Stimulated activated CD4-positive, alpha-beta T cell treated with anti-CD3 and anti-CD28 coated beads, Interleukin-2, amount 100 ng/mL, for 24 hours (primary cell): ENCODE data around the gene SERPINB1.
A peak's percentile ranks its signal among the peaks of the same experiment; 100 is the strongest.
"Not testable (repeated sequence)": the region's sequence is repeated elsewhere in the genome, so short reads cannot be mapped to it uniquely, and the experiment has no call there.

ENCODE experiments used
- DNase-seq, 2 donors: peaks; one replicate each; pipeline ENCODE4 v3.0.0-alpha.2; 2020

SERPINB1 gene

DNA sequence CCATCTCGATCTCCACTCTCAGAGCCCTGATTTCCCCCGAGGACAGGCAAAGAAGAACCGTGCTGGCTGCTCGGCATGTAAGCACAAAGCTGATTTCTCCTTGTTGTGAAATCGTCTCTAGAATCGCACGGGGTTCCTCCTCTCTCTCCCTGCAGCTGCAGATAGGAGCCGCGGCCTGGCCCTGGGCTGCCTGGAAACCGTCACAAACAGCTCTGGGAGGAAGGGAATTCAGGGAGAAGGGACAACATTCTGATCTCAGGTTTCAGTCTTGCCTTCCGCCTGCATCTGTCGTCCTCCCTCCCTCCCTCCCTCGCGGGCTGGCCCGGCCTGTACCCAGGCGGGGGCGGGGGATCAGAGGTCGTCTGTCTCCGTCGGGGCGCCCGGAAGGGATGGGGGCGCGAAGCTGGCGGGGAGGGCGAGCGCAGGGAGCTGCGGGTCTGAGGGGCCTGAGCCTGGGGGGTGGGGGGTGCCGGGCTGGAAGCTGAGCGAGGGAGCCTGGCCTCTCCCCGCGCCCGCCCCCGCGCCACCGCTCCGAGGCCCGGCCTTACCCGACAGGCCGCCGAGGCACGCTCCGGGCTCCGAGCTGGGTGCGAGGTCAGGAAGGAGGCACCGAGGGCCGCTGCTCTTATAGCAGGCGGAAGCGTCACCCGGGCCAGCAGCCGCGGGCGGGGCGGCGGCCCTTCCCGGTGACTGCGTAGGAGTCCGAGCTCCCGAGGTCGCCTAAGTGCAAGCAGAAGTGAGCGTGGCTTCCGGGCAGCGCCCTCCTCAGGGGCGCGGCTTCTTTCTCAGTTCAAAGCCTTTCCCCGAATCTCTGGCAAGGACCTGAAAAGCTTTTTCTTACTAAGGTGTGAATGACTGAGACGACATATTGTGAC is at the start of gene SERPINB1:
Gene SERPINB1, minus strand, starts transcription at position 600 of the 875 bp plus-strand sequence. CDS start 1,277 bp downstream, outside the sequence.
- DNase-seq = peak; percentile 75 to 88

DNA sequence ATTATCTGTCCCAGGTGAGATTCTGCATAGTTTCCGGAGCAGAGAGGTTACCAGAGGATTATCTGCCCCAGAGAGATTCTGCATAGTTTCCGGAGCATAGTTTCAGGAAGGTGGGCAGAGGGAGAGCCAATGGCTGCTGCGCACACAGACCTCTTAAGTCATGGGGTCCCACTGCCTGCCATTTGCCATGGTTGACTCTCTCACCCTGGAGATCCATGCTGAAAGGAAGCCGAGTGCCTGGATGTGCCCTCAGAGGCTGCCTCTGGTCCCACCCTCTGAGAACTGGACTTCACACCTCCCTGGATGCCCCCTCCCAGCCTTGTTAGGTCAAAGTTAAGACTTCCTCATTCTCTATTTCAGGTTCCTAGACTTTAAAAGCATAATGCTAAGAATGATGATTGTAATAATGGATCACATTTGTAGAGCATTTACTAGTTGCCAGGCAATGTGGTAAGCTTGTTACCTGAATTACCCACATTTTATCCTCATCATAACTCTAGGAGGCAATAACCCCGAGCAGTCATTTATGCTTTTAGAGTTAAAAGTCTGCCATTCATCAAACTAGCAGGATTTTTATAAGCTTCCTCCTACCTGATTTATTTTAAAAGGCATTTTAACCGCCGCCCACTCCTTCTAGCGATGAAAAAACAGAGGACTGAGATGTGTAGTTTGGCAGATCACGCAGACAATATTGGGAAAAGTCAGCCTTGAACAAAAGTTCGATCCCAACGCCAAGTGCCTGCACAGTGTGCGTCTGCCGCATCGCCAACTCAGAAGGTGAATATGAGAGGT is 49.5 kb upstream of the SERPINB1 start:
- no peak for DNase-seq

DNA sequence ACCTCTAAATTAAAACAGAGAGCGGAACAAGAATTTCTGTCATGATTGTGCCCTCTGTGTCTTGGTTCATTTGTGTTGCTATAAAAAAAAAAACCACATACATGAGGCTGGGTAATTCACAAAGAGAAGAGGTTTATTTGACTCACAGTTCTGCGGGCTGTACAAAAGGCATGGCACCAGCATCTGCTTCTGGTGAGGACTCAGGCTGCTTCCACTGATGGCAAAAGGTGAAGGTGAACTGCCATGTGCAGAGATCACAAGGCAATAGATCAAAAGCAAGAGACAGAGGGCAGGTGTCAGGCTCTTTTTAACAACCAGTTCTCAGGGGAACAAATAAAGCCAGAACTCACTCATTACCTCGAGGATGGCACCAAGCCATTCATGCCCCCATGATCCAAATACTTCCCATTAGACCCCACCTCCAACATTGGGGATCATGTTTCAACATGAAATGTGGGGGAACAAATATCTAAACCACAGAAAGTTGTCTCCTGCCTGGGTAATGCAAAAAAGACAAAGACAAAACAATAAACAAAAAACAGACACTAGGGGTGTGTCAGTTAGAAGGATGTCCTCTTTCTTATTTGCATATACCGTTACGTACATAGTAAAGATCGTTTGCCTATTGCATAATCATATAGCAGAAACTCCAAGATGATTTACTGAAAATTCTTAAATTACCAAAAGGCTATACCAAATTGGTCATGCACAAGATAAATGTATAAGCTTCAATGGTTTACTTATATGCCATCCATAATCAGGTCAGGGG is 44.5 kb upstream of the SERPINB1 start:
- DNase-seq = no peak

DNA sequence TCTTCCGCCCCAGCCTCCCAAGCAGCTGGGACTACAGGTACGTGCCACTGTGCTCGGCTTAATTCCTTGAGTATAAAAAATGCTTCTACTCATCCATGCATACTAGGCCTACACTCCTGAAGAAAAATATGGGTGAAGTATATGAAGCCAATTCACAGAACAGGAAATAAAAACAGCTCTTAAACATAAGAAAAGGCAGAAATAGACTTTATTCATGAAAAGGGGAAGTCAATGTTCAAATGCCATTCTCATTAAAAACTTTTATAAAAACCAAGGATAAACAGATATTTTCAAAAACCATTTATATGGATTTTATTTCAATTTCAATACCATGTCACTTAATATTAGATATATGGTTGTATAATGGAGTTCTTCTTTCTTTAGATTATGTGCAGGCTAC is 43.1 kb upstream of the SERPINB1 start:
- DNase-seq = no peak

DNA sequence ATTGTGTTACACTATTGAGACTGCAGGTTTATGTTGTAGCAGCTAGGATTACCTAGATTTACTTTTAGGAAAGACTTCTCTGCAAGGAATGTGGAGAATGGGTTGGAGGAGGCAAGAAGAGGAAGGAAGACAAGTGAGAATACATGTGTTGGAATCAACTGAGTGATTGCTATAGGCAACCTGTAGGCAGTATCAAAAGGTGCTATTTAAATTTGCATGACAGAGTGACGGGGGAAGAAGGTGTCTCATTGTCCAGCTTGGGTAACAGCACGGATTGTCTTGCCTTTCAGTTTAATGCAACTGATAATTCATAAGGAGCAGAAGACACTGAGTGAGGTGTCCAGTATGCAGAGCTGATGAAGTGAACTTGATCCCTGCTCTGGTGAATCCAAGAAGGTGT is 42.0 kb upstream of the SERPINB1 start:
- peak in 1 of 2 donors; percentile 2 for DNase-seq

DNA sequence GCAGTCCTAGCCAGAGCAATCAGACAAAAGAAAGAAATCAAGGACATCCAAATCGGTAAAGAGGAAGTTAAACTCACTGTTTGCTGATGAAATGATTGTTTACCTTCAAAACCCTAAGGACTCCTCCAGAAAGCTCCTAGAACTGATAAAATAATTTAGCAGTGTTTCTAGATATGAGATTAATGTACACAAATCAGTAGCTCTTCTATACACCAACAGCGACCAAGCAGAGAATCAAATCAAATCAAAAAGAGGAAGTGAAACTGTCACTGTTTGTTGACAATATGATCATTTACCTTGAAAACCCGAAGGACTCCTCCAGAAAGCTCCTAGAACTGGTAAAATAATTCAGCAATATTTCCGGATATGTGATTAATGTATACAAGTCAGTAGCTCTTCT is 39.8 kb upstream of the SERPINB1 start:
- DNase-seq = no peak

DNA sequence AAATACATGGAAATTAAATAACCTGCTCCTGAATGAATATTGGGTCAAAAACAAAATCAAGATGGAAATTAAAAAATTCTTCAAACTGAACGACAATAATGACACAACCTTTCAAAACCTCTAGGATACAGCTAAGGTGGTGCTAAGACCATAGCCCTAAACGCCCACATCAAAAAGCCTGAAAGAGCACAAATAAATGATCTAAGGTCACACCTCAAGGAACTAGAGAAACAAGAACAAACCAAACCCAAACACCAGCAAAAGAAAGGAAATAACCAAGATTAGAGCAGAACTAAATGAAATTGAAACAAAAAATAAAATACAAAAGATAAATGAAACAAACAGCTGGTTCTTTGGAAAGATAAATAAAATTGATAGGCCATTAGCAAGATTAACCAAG is 38.5 kb upstream of the SERPINB1 start:
- DNase-seq = not testable (repeated sequence)

DNA sequence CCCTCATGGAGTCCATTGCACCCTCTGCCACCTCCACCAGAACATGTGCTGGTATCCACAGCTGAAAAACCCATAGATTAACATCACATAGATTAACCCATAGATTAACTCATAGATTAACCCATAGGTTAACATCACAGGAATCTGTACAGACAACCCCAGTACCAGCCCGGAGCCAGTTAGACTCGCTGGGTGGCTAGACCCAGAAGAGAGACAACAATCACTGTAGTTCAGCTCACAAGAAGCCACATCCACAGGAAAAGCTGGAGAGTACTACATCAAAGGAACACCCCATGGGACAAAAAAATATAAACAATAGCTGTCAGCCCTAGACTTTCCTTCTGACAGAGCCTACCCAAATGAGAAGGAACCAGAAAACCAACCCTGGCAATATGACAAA is 36.3 kb upstream of the SERPINB1 start:
- no peak for DNase-seq

DNA sequence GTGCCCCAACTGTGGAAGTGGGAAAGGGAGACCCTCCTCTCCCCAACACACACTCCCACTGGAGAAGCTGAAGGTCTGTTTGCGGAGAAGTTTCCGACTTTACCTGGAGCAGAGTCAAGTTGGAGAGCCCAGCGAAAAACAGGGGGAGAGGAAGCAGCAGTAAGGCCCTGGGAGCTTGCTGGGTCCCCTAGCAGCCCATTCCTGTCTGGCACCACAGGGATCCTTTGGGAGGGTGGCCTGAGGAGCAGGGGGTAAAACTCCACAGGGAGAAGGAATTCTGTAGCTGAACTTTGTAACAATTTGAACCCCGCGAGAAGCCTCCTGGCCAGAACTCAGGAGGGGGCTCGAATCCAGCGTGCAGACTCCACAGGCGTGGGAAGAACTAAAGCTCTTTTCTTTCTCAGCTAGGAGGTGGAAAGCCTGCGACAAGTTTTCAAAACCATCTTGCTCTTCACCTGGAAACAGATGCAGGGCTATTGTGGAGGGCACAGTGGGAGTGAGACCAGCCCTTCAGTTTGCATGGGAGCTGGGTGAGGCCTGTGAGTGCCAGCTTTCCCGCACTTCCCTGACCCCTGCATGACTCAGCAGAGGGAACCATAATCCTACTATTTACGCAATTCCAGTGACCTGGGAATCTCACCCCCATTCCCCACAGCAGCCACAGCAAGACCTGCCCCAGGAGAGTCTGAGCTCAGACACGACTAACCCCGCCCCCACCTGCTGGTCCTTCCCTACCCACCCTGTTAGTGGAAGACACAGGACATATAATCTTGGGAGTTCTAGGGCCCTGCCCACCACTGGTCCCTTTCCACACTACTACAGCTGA is 35.6 kb upstream of the SERPINB1 start:
- DNase-seq = no peak

DNA sequence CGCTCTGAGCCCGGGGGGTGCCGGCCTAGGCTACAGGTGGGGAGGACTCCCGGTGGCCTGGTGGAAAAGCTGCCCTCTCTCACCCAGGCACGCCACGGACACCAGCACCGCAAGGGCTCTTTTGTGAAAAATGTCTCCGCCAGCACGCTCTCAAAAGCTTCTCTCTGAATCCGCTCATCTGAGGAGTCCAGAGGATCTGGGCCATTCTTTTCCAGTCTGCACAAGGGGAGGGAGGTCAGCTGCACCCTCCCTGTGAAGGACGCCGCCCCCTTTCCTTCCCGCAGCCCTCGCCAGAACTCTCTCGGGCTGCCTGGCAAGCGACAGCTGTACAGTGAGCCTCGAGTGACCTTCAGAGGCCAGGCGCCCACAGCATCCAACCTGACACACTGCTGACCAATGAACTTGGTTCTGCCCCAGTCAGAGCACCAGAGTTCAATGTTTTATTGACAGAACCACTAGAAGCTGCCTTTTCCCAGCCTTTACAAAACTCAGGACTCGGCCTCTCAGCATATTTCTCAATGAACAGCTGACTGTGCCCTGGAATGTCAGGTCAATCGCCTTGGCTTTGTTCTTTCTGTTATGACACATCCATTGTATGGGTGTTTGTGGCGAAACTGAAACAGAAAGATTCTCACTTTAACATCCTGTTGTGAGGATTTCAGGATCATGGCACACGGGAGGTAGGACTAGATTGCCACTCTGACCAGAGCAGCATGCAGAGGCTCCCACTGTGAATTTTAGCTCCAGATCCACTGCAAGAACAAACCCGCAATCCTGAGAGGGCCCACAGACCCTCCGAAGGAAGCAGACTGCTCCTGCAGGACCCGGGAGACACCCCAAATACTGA is 34.8 kb upstream of the SERPINB1 start:
- no peak for DNase-seq

DNA sequence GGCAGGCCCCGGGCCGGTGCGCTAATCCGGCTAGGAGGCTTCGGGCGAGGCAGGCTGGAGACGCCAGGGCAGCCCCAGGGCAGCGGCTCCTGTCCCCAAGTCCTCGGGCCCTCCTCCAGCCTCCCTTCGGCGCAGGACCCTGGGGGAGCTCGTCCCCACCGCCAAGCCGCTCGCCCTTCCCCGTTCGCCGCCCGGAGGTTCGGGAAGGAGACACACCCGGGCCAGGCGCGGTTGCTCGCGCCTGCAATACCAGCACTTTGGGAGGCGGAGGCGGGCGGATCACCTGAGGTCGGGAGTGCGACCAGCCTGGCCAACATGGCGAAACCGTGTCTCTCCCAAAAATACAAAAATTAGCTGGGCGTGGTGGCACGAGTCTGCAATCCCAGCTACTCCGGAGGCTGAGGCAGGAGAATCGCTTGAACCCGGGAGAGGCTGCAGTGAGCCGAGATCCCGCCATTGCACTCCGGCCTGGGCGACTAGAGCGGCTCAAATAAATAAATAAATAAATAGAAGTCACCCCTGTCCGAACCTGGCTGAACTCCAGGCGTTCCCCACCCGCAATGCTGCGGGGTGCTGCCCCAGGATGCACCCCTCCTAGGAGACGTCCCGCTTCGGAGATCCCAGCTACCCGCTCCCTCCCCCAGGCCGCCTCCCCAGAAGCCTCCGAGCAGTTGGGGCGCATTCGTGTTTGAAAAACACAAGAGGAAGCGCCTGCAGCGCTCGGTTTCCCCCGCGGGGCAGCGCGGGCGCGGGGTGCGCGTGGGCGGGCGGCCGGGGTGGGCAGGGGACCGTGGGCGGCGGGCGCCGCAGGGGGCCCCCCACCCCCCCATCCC is 33.9 kb upstream of the SERPINB1 start:
- peak; percentile 52 to 56 for DNase-seq

DNA sequence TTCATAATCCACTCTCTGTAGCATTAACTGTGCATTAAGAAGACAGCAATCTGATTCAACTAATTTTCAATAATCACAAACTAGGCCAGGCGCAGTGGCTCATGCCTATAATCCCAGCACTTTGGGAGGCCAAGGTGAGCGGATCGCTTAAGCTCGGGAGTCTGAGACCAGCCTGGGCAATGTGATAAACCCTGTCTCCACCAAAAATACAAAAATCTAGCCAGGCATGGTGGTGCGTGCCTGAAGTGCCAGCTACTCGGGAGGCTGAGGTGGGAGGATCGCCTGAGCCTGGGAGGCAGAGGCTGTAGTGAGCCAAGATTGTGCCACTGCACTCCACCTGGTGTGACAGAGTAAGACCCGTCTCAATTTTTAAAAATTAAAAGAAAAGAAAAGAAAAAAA is 32.0 kb upstream of the SERPINB1 start:
- DNase-seq = no peak

DNA sequence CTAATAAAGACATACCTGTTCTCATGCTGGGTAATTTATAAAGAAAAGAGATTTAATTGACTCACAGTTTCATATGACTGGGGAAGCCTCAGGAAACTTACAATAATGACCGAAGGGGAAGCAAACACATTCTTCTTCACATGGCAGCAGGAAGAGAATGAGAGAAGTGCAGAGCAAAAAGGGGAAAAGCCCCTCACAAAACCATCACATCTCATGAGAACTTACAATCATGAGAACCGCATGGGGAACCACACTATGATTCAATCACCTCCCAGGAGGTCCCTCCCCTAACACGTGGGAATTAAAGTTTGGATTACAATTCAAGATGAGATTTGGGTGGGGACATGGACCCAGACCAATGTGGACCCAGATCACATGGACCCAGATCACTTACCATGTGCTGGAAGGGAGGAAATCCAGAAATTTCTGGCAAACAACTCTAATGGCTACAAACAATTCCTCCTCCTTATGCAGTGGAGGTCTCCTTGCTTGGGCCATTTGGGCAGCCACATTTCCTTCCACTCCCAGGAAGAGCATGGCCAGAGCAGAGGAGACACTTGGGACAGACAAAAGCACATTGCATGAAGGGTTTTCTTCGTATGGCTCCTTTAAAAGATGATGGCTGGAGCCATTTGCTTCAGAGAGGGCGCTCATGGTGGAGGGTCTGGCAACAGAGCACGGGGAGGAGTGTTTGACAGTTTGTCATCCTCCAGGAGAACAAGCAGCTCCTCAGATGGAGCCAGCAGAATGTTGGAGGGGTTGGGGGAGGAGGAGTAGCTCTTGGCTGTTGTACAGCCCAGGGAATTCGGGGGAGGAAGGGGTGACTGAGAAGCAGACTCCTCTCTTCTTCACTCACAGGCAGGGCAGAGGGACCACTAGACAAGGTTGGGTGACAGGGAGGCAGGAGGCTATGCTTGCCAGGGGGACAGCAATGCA is 31.0 kb upstream of the SERPINB1 start:
- DNase-seq = no peak

DNA sequence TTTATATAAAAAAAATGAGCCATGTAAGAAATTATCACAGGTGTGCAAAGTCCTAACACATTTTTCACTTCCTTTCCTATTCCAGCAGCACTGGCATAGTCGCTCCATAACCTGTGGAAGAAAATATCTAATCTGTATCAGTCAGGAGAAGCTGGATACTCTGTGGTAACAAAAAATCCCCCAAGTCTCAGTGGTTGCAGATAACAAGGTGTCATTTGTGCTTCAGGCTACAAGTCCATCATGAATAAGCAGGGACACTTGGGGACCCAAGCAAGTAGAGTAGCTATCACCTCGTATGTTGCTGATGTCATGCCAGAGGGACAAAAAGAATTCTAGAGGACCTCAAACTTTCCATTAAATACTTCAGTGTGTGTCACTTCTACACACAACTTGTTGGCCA is 30.3 kb upstream of the SERPINB1 start:
- DNase-seq = no peak

DNA sequence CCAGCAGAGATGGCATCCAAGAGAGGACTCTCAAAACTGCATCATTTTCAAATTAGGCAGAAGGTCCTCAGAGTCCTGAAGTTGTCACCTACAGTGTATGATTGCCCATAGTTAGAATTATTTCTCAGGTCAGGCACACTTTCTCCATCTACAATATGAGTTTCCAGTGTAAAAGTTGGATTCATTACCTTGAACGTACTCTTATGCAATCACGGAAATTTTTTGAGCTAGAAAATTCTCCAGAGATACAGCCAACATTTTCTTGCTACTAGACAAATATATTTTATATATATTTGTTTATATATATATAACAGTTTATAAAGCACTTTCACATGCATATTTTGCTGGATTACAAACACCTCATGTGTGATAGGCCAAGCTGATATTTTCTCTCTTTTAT is 29.4 kb upstream of the SERPINB1 start:
- DNase-seq = no peak

DNA sequence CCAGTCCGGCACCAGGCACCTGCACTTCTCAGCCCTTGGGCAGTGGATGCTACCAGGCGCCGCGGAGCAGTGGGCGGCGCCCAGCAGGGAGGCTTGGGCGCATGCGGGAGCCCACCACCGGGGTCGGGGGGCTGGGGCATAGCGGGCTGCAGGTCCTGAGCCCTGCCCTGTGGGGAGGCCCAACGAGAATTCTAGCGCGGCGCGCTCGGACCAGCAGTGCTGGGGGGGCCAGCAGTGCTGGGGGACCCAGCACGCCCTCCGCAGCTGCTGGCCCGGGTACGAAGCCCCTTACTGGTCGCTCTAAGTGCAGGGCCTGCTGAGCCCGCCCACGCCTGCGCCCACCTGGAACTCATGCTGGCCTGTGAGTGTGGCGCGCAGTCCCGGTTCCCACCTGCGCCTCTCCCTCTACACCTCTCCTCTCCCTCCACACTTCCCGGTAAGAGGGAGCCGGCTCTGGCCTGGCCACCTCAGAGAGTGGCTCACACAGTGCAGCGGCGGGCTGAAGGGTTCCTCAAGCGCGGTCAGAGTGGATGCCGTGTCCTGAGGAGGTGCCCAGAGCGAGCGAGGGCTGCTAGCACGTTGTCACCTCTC is 28.5 kb upstream of the SERPINB1 start:
- no peak for DNase-seq

DNA sequence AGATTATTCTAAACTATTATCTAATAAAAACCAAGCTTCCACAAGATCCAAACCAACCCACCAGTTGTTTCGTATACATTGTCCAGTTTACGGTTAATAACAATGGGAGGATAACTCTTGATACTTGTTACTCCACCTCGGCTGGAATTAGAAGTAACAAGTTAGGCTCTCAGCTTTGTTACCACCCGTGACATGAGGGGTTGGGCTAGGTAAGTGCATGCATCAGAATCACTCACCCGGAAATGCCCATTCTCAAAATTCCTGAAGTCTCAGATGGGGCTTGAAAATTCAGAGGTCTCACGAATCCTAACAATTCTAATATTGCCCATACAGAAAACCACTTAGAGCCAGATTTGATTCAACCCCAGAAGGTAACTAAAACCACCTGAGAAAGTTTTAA is 27.0 kb upstream of the SERPINB1 start:
- DNase-seq = peak in 1 of 2 donors; percentile 8

DNA sequence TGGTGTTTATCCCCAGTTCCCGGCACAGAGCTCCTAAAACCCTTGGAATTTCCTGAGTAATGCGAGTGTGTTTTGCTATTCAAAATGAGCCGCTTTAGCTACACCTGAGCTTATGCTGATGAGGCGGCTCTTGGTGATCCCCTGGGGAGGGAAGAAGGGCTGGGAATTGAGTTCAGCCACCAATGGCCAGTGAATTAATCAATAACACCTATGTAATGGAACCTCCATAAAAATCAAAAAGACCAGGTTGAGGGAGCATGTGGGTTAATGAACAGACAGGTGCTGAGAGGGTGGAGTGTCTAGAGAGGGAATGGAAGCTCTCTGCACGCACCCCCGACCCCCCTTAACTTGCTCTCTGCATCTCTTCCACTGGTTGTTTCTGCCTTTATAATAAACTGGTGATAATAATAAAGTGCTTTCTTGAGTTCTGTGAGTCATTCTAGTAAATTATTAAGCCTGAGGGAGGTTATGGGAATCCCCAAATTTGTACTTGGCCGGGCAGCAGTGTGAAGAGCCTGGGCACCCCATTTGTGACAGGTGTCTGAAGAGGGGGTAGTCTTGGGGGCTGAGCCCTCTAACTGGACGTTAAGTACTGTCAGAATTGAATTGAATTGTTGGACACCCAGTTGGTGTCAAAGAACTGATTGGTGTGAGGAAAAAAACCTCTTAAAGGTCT is 24.6 kb upstream of the SERPINB1 start:
- DNase-seq = no peak
